IMR-90 (cell line): ENCODE measurements around the gene ABAT. TPM values are rescaled to one million over a fixed set of nuclear protein-coding genes. Genes with fewer than 3 reads are reported as not detected.

ENCODE experiments used
- ATAC-seq: fragments of 200-7000 bp; cut with Tn5 transposase; 2 replicates; pipeline ENCODE4 v1.9.1; 2020; ENCODE audit warnings: low read depth, mild to moderate bottlenecking, moderate library complexity
- BruUV-seq: library from RNA; stranded (reverse); fragments of 400-500 nt; replicated peaks from 2 replicates; lab custom pipeline; 2021; lab: Mats Ljungman, UMichigan
- CTCF ChIA-PET: fragments of 300-600 bp; formaldehyde crosslinking; extraction: SDS; loops from one replicate; lab custom pipeline; 2021; ENCODE audit warnings: antibody characterized with exemption; lab: Yijun Ruan, JAX
- POLR2A ChIA-PET: fragments of 300-600 bp; sonication (Branson Sonifier 250); formaldehyde crosslinking; loops from one replicate; lab custom pipeline; 2022; ENCODE audit warnings: antibody characterized with exemption; ENCODE audit not compliant: unreplicated experiment; lab: Charles Lee
- DNase-seq: peaks from one replicate; pipeline ENCODE4 v3.0.0; 2013
- H2AFZ ChIP-seq: replicated peaks from 2 replicates; pipeline ENCODE3; 2013; ENCODE audit warnings: low read length, mild to moderate bottlenecking; ENCODE audit not compliant: poor library complexity
- H2AK5ac ChIP-seq: 2 replicates; pipeline ENCODE4 v1.6.1; 2013; ENCODE audit warnings: low read depth, low read length, inconsistent platforms
- H2AK9ac ChIP-seq: replicated peaks from 2 replicates; pipeline ENCODE3; 2013; ENCODE audit warnings: mild to moderate bottlenecking, low read depth, low read length, moderate library complexity; ENCODE audit not compliant: poor library complexity
- H2BK120ac ChIP-seq: 2 replicates; pipeline ENCODE4 v1.6.1; 2013; ENCODE audit warnings: low read depth, low read length, inconsistent platforms
- H2BK15ac ChIP-seq: 3 replicates; pipeline ENCODE4 v1.6.1; 2013; ENCODE audit warnings: low read depth, low read length, inconsistent platforms
- H2BK20ac ChIP-seq: 2 replicates; pipeline ENCODE4 v1.6.1; 2013; ENCODE audit warnings: low read depth, mild to moderate bottlenecking, inconsistent platforms, low read length, moderate library complexity
- H2BK5ac ChIP-seq: 2 replicates; pipeline ENCODE4 v1.6.1; 2013; ENCODE audit warnings: mild to moderate bottlenecking, low read depth, low read length, inconsistent platforms; ENCODE audit not compliant: poor library complexity, severe bottlenecking
- H3K14ac ChIP-seq: replicated peaks from 2 replicates; pipeline ENCODE4 v1.6.1; 2013; ENCODE audit warnings: low read depth, low read length, inconsistent platforms
- H3K18ac ChIP-seq: 2 replicates; pipeline ENCODE4 v1.6.1; 2013; ENCODE audit warnings: low read depth, low read length, control low read depth
- H3K23ac ChIP-seq: 2 replicates; pipeline ENCODE4 v1.6.1; 2013; ENCODE audit warnings: low read depth, low read length, inconsistent platforms
- H3K27ac ChIP-seq: 2 replicates; pipeline ENCODE4 v1.5.1; 2013; ENCODE audit warnings: mild to moderate bottlenecking, control low read depth, low read length; ENCODE audit not compliant: insufficient read depth
- H3K27me3 ChIP-seq: 2 replicates; pipeline ENCODE4 v1.6.1; 2013; ENCODE audit warnings: low read length; ENCODE audit not compliant: control insufficient read depth, insufficient read depth
- H3K36me3 ChIP-seq: 2 replicates; pipeline ENCODE4 v1.6.1; 2013; ENCODE audit warnings: low read length, mixed read lengths; ENCODE audit not compliant: control insufficient read depth, insufficient read depth
- H3K4ac ChIP-seq: 2 replicates; pipeline ENCODE4 v1.6.1; 2013; ENCODE audit warnings: low read depth, low read length, inconsistent platforms
- H3K4me1 ChIP-seq: 2 replicates; pipeline ENCODE4 v1.6.1; 2013; ENCODE audit warnings: low read length, mixed read lengths; ENCODE audit not compliant: control insufficient read depth, insufficient read depth
- H3K4me2 ChIP-seq: 2 replicates; pipeline ENCODE4 v1.6.1; 2013; ENCODE audit warnings: low read depth, mild to moderate bottlenecking, control low read depth, low read length, moderate library complexity
- H3K4me3 ChIP-seq: 2 replicates; pipeline ENCODE4 v1.5.1; 2013; ENCODE audit warnings: low read depth, mild to moderate bottlenecking, control low read depth, low read length, moderate library complexity; ENCODE audit not compliant: insufficient read depth
- H3K56ac ChIP-seq: 2 replicates; pipeline ENCODE4 v1.6.1; 2013; ENCODE audit warnings: low read length, inconsistent platforms; ENCODE audit not compliant: insufficient read depth; ENCODE audit errors: extremely low read depth
- H3K79me1 ChIP-seq, 2 experiments: 2 replicates each; pipeline ENCODE4 v1.6.1; 2013; ENCODE audit warnings: low read length in 2 of 2, inconsistent platforms in 1 of 2, low read depth in 1 of 2
- H3K9ac ChIP-seq: 2 replicates; pipeline ENCODE4 v1.6.1; 2013; ENCODE audit warnings: low read depth, low read length, control low read depth
- H3K9me1 ChIP-seq: 2 replicates; pipeline ENCODE4 v1.6.1; 2013; ENCODE audit warnings: low read length, inconsistent platforms; ENCODE audit not compliant: insufficient read depth
- H3K9me3 ChIP-seq: 2 replicates; pipeline ENCODE4 v1.6.1; 2013; ENCODE audit warnings: low read length; ENCODE audit not compliant: control insufficient read depth, insufficient read depth
- H4K20me1 ChIP-seq: 2 replicates; pipeline ENCODE4 v1.6.1; 2013; ENCODE audit warnings: low read length, inconsistent platforms; ENCODE audit not compliant: insufficient read depth
- H4K5ac ChIP-seq: 2 replicates; pipeline ENCODE4 v1.6.1; 2013; ENCODE audit warnings: mild to moderate bottlenecking, low read depth, low read length, control low read depth
- H4K8ac ChIP-seq, 2 experiments: 2 replicates each; pipeline ENCODE4 v1.6.1; 2013; ENCODE audit warnings: low read depth in 2 of 2, low read length in 2 of 2, control low read depth in 1 of 2, inconsistent platforms in 1 of 2
- H4K91ac ChIP-seq: 2 replicates; pipeline ENCODE4 v1.6.1; 2013; ENCODE audit warnings: low read depth, low read length, inconsistent platforms; ENCODE audit not compliant: insufficient read depth
- BHLHE40 ChIP-seq: fragments of 150-350 bp; IDR thresholded peaks from 2 replicates; pipeline ENCODE4 v1.6.1; 2016; ENCODE audit warnings: mild to moderate bottlenecking, low read depth, low read length
- CEBPB ChIP-seq: IDR thresholded peaks from 2 replicates; pipeline ENCODE4 v1.6.1; 2012; ENCODE audit warnings: low read depth, low read length, improper control_type of control experiment
- CHD1 ChIP-seq: IDR thresholded peaks from 2 replicates; pipeline ENCODE4 v1.6.1; 2012; ENCODE audit warnings: low read depth, low read length, improper control_type of control experiment
- CTCF ChIP-seq: conservative IDR thresholded peaks from 2 replicates; pipeline ENCODE4 v1.5.1; 2012; ENCODE audit warnings: mild to moderate bottlenecking, low read depth, low read length, improper control_type of control experiment
- FOS ChIP-seq: fragments of 150-350 bp; IDR thresholded peaks from 2 replicates; pipeline ENCODE4 v1.6.1; 2016; ENCODE audit warnings: low read depth, low read length
- MAFK ChIP-seq: IDR thresholded peaks from 2 replicates; pipeline ENCODE4 v1.6.1; 2012; ENCODE audit warnings: low read depth, low read length, improper control_type of control experiment
- MAZ ChIP-seq: IDR thresholded peaks from 2 replicates; pipeline ENCODE4 v1.6.1; 2012; ENCODE audit warnings: low read depth, mild to moderate bottlenecking, low read length, improper control_type of control experiment, moderate library complexity, borderline replicate concordance
- MXI1 ChIP-seq: IDR thresholded peaks from 2 replicates; pipeline ENCODE4 v1.6.1; 2012; ENCODE audit warnings: low read depth, mild to moderate bottlenecking, low read length, moderate library complexity, borderline replicate concordance
- NFE2L2 ChIP-seq: fragments of 150-350 bp; IDR thresholded peaks from 2 replicates; pipeline ENCODE4 v1.6.1; 2016; ENCODE audit warnings: low read depth, mild to moderate bottlenecking, low read length
- POLR2A ChIP-seq: IDR thresholded peaks from 2 replicates; pipeline ENCODE4 v1.6.1; 2012; ENCODE audit warnings: mild to moderate bottlenecking, low read depth, low read length
- RAD21 ChIP-seq: IDR thresholded peaks from 2 replicates; pipeline ENCODE4 v1.6.1; 2012; ENCODE audit warnings: low read length, improper control_type of control experiment
- RCOR1 ChIP-seq: IDR thresholded peaks from 2 replicates; pipeline ENCODE4 v1.6.1; 2012; ENCODE audit warnings: mild to moderate bottlenecking, low read length, improper control_type of control experiment; ENCODE audit not compliant: insufficient replicate concordance
- RFX5 ChIP-seq: IDR thresholded peaks from 2 replicates; pipeline ENCODE4 v1.8.0; 2012; ENCODE audit warnings: low read depth, mild to moderate bottlenecking, low read length, moderate library complexity
- SMC3 ChIP-seq: fragments of 150-350 bp; IDR thresholded peaks from 2 replicates; pipeline ENCODE4 v1.6.1; 2016; ENCODE audit warnings: low read depth, mild to moderate bottlenecking, antibody characterized with exemption, low read length, moderate library complexity
- WGBS, 2 experiments: methylation state at CpG; one replicate each; pipeline versions ENCODE4 v1.1.5 to v1.1.7; 2013; ENCODE audit warnings: missing lambda C conversion rate in 2 of 2; ENCODE audit not compliant: insufficient read length in 1 of 2; ENCODE audit errors: extremely low coverage in 2 of 2; 5-methylcytosine and 5-hydroxymethylcytosine counted together
- dilution Hi-C: fragments of 300-500 bp; cut with HindIII; formaldehyde crosslinking; loops from one replicate; pipeline ENCODE4 v1.14.3; 2018; ENCODE audit warnings: low sequenced_read_pairs; ENCODE audit not compliant: unreplicated experiment
- in situ Hi-C: fragments of 300-500 bp; cut with MboI; formaldehyde crosslinking; loops from 3 replicates; pipeline ENCODE4 v1.14.3; 2019; ENCODE audit warnings: low sequenced_read_pairs, inconsistent platforms, mixed read lengths
- intact Hi-C: fragments of 100-400 bp; cut with micrococcal nuclease; formaldehyde crosslinking; loops from 2 replicates; pipeline ENCODE4 v1.10.0; 2022
- polyA plus RNA-seq, 3 experiments: library from polyadenylated mRNA; depleted of rRNA; stranded (reverse); fragments of >200 nt; gene quantifications; 2 replicates each; pipeline ENCODE4 v1.2.3, GENCODE V29; 2012; ENCODE audit warnings: low replicate concordance in 1 of 3
- total RNA-seq: library from RNA; depleted of rRNA; stranded (reverse); fragments of >200 nt; gene quantifications from 2 replicates; pipeline ENCODE4 v1.2.3, GENCODE V29; 2012
- TF ChIP-seq, protein P1 (sequence below): fragments of 150-350 bp; IDR thresholded peaks from 2 replicates; pipeline ENCODE4 v1.6.1; 2017; ENCODE audit warnings: mild to moderate bottlenecking, antibody characterized with exemption, low read length, low read depth

ABAT gene
- total and polyA plus RNA-seq, 2 of the 4 experiments (the other 2 are of a cell fraction), result 4.5 to 6.9 TPM

DNA sequence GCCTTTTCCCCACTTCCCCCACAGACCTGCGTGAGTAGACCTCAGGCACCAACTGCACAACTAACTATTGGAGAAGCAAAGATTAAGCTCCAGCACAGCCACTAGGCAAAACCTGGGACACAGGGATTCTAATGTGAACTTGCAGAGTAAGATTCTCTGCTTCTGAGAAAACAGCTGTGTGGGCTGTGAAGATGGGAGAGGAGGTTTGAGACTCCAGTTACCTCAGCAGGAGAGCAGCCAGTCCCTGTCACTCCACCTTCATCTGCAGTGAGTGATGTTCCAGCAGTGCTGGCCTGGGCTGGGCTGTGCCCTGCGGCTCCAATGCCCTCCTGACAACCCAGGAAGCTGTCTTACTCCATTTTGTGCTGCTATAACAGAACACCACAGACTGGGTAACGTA is 18.0 kb upstream of the ABAT start:
- no TSS peak for BruUV-seq
- in situ Hi-C loops (loop anchor here (5.0 to 25.0 kb wide), 3 partner anchors 226 to 481 kb away; partner anchors contain the start of gene LITAFD), dilution Hi-C loops (no loop called here), intact Hi-C loops (no loop called here)
- TF ChIP-seq RFX5 (no peak), MAFK (no peak), CEBPB (no peak), MXI1 (no peak), POLR2A (no peak), CTCF (no peak), BHLHE40 (no peak), MAZ (no peak), SMC3 (no peak), NFE2L2 (no peak), RAD21 (no peak), RCOR1 (no peak), FOS (no peak), CHD1 (no peak)
- TF ChIP-seq, protein P1, sequence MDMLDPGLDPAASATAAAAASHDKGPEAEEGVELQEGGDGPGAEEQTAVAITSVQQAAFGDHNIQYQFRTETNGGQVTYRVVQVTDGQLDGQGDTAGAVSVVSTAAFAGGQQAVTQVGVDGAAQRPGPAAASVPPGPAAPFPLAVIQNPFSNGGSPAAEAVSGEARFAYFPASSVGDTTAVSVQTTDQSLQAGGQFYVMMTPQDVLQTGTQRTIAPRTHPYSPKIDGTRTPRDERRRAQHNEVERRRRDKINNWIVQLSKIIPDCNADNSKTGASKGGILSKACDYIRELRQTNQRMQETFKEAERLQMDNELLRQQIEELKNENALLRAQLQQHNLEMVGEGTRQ, result no peak
- ChIA-PET POLR2A (no interaction called here), CTCF (no interaction called here)
- Histone ChIP-seq H3K4me1 (no peaks in the 10 kb centered on the region), H2BK120ac (no peak overlapping the region), H4K91ac (no peak overlapping the region), H2BK20ac (no peak overlapping the region), H3K9me3 (no peaks in the 10 kb centered on the region), H2BK5ac (no peak overlapping the region), H3K4me3 (no peak overlapping the region), H2AK5ac (no peak overlapping the region), H4K5ac (no peak overlapping the region), H3K4me2 (no peak overlapping the region), H3K9ac (no peak overlapping the region), H2BK15ac (no peak overlapping the region), H3K4ac (no peak overlapping the region), H3K18ac (no peak overlapping the region), H3K79me1 (no peaks in the 10 kb centered on the region), H3K23ac (no peak overlapping the region), H3K36me3 (no peaks in the 10 kb centered on the region), H3K27me3 (peaks cover 2% of the 10 kb centered on the region; the same call in 1 of the 2 replicates), H3K9me1 (no peaks in the 10 kb centered on the region), H2AFZ (no peak overlapping the region), H4K20me1 (no peaks in the 10 kb centered on the region), H3K27ac (no peak overlapping the region), H3K14ac (no peak overlapping the region), H2AK9ac (no peak overlapping the region), H4K8ac (no peak overlapping the region), H3K56ac (no peak overlapping the region)
- DNase-seq, result no peak
- WGBS, 2 experiments, result no CpG with 5 or more reads among the region's 3 CpGs
- ATAC-seq, result no peak
